H54 (cell line): ENCODE data around the gene EMC8.

ENCODE experiments used
- DNase-seq: peaks from one replicate; pipeline ENCODE4 v3.0.0; 2011; ENCODE audit warnings: low spot score, mixed read lengths; ENCODE audit not compliant: insufficient read length
- FAIRE-seq: peaks from 3 replicates; lab custom pipeline; 2011; peaks lifted over from hg19 to GRCh38; lab: Jason Lieb, UNC
- POLR2A ChIP-seq: IDR thresholded peaks from 2 replicates; pipeline ENCODE4 v1.6.1; 2011; ENCODE audit warnings: low read depth, mild to moderate bottlenecking, low read length

Gene EMC8

DNA sequence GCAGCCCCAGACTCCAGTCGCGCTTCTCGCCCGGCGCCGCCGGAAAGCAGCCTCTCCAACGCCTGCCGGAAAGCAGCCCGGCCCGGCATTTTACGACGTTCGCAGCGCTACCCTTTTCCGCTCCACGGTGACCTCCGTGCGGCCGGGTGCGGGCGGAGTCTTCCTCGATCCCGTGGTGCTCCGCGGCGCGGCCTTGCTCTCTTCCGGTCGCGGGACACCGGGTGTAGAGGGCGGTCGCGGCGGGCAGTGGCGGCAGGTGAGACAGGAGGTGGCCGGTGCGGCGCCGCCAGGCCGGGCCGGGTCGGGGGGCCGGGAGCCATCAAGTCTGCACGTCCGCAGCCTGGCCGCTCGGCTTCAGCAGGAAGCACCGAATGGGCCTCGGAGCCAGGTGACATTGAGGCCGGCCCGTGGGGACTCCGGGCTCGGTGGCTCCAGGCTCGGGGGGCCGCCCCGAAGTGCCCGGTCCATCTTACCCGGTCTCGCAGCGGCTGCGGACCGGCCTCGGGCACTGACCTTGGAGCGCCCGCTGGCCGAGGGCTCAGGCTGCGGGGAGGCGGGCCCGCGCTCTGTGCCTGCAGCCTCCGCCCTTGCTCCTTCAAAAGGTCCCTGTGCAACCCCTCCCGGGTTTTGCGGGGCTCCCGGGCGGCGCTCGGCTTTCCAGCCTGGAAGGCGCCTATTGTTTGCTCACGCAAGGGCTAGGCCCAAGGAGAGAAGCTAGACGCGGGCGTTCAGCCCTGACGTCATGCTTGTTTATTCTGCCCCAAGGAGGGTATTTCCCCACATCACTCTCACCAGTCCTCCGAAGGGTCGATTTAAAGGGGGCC is at the start of gene EMC8, which contains the start of gene COX4I1:
EMC8 (minus strand) TSS at position 48 of the 824 bp plus-strand sequence. CDS start 249 bp downstream, outside the sequence.
COX4I1 (plus strand) TSS at position 199 of the 824 bp plus-strand sequence. CDS start 1,511 bp downstream, outside the sequence.
- no peak for FAIRE-seq
- peak; percentile 89 for TF ChIP-seq POLR2A
- peak; percentile 88 for DNase-seq

DNA sequence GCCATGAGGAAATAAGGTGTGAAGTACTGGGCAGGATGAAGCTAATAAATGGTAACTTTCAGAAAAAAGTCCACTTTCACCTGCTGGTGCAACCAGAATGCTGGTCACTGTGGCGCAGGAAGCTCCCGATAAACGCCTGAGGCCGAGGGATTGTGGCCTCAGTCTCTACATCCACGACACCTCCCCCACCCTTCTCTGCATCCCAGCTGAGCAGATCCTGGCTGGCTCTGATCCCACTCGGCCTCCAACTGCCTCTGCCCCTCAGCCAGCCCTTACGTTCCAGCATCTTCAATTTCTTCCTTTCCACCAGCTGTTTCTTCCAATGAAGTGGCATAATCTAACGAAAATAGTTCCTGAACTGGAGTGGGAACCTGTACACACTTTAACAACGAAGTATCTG is 49.6 kb upstream of the EMC8 start:
- FAIRE-seq (no peak), DNase-seq (no peak)
- no peak for TF ChIP-seq POLR2A

DNA sequence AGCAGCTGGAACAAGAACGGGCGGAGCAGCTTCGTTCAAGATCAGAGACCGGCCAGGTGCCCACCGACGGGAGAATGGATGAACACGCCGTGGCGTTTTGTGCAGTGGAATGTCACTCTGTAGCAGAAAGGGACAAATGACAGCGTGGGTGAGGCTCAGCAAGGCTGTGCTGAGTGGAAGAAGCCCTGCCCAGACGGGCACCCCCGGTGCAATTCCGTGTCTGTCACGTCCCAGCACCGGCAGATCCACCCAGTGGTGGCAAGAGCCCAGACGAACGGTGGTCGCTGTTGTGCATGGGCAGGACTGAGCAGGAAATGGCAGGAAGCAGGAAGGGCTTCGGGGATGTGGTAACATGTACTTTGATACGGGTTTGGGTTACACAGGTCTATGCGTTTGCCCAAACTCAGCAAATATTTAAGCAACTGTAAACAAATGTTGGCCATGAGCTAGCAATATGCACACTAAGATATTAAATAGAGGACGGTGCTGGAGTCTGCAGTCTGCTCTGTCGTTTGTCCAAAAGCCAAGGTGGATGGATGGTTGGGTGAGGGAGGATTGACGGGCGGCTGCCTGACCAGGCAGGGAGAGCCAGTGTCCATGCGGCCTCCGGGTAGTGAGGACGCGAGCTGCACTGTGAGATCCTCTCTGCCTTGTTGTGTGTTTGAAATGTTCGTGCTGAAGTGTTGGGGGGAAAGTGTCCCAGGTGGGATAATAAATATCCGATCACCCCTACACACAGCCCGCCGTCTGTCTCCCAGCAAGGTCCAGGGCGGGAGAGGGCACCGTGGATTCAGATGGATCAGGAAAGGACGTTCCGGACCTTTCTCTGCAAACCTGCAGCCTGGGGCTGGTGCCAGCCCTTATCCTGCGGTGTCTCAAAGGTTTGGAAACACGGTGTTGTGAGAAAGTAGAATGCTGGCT is 48.6 kb upstream of the EMC8 start:
- DNase-seq (no peak), FAIRE-seq (no peak)
- no peak for TF ChIP-seq POLR2A

DNA sequence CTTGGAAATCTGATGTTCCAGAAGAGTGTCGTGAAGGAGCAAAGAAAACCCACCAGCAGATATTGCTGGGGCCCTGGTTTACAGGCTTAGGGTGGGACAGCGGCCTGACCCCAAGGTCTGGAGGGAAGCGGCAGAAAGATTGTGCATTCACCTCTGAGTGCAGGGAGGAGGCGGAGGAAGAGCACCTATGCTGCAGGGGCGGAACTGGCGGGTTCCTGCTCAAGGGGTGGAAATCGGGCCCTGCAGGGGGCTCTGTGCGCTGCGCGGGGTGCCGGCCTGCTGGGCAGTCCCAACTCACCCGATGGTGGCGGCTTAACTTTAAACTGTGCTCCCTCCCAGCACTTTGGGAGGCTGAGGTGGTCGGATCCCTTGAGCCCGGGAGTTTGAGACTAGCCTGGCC is 47.7 kb upstream of the EMC8 start:
- DNase-seq (no peak), FAIRE-seq (no peak)
- TF ChIP-seq POLR2A, result no peak

DNA sequence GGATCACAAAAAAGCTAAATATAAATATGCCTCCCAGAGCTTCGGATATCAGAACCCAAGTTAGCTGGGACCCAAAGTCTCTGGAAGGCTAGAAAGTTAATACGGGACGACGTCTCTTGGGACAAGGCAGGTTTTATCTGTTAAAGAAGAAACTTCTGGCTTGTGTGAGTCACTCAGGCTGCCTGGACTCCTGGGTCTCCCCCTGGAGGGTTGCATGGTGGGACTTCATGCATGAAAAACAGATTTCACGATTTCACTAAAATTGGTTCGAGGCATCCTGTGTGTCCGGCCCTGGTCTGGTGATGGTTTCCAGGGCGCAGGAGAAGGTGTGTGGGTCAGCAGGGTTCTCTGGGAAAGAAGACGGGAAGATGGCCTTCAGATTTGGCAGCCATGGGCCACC is 47.1 kb upstream of the EMC8 start:
- FAIRE-seq (no peak), DNase-seq (no peak)
- TF ChIP-seq POLR2A, result no peak

DNA sequence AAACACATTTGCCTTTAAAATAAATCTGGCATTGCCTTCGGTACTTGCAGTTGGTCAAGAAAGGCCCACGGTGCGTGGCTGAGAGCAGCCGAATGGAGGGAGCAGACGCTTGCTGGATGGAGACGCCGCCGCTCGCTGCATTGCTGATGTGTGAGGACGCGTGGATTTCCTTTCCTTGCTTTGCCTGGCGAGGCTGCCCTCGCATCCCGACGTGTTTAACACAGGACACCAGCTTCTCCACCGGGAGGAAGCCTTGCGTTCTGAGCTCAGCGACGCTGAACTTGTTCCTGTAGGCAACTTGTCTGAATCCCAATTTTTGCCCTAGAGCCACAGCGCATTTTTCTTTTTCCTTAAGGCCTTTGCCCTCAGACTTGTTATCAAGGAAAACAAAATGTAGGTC is 45.9 kb upstream of the EMC8 start:
- TF ChIP-seq POLR2A, result no peak
- DNase-seq, result no peak
- FAIRE-seq, result no peak

DNA sequence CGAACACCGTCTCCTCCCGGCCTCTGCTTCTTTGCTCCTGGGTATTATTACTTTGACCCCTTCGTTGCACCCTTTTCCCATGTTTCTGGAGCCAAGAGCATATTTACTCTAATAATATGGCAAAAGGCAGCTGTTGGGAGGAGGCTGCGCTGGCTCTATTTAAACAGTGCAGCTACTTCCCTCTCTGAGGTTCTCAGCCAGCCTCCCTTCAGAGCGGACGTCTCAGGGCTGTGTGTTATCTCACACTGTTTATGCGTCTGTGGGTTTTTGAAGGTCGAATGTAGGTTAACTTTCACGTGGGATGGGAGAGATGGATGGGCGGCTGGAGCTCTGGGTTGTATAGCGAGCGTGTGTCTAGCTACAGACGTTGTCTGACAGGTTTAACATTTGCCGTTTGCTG is 45.4 kb upstream of the EMC8 start:
- no peak for TF ChIP-seq POLR2A
- DNase-seq (no peak), FAIRE-seq (no peak)

DNA sequence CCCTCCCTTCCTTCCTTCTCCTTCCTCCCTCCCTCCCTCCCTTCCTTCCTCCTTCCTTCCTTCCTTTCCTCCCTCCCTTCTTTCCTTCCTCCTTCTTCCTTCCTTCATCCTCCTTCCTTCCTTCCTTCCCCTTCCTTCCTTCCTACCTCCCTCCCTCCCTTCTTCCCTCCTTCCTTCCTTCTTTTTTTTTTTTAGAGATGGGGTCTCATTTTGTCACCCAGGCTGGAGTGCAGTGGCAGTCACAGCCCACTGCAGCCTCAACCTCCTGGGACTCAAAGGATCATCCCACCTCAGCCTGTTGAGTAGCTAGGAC is 44.8 kb upstream of the EMC8 start:
- DNase-seq, result no peak
- TF ChIP-seq POLR2A, result no peak
- FAIRE-seq, result no peak

DNA sequence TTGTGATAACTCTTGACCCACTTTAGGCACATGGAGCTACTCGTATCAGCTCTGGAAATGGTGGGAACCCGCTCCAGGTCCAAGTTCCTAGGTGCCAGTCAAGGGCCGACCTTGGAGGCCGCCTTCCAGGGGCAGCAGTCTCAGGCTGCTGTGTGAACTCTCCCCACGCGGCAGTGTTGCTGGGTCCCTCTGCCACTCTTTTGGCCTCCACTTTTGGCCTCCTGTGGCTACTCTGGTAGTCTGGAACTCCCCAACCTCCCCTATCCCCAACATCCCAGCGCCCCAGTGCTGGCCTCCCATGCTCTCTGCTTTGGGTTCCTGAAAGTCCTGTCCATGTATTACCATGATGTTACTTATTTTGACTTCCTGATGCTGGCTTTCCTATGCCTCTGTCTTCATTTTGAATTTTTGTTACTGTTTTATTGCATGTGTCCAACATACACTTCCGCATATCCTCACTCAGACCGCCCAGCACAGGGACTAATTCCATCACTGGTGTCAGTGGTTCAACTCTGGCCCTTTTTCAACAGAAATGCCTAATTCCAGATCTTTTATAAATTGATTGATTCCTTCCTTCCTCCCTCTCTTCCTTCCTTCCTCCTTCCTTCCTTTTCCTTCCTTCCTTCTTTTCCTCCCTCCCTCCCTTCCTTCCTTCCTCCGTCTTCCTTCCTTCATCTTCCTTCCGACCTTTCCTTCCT is 44.3 kb upstream of the EMC8 start:
- FAIRE-seq, result no peak
- no peak for TF ChIP-seq POLR2A
- DNase-seq, result no peak

DNA sequence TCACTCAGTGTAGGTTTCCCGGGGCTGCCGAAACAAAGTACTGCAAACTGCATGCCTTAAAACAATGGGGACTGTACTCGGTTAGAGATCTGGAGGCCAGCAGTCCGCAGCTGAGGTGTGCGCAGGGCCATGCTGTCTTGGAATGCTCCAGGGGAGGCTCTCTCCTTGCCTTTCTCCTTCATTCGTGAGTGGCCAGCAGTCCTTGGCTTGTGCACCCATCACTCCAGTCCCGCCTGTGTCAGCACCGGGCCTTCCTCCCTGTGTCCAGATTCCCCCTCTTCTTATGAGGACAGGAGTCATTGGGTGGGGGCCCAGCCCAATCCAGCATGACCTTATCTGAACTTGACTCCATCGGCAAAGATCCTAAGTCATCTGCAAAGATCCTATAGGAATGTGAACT is 43.5 kb upstream of the EMC8 start:
- DNase-seq (no peak), FAIRE-seq (no peak)
- no peak for TF ChIP-seq POLR2A

DNA sequence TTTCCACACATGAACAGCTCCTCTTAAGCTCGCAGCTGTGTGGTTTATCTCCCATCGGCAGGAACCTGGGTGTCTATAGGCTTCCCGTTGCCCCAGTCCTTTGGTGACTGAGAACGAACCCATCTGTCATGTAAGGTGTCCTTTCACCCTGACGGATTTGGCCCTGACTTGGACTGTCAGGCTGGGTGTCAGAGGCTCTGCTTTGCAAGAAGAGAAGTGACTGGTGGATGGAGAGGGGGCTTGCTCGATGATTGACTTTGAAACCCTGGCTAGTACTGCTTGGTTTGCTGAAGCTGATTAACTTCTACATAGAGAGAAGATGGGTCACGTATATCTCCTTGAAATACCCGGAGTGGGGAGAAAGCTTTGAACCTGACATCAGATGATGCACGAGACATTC is 43.1 kb upstream of the EMC8 start:
- no peak for FAIRE-seq
- no peak for DNase-seq
- no peak for TF ChIP-seq POLR2A

DNA sequence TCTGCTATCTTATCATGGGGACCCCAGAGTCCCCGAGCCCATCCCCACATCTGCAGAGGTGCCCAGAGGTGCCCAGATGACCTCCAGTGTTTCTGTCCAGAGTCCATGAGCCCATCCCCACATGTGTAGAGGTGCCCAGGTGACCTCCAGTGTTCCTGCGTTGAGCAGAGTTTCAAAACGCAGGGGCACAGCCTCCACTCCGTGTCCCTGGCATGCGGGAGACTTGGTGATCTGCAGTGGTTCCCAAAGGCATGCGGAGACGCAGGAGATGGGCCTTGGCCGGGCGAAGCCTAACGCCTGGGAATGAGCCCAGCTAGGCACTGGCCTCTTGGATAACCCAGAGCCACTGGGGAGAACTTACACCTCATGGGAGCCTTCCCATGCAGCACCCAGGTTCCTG is 41.5 kb upstream of the EMC8 start:
- TF ChIP-seq POLR2A, result no peak
- FAIRE-seq (no peak), DNase-seq (no peak)

DNA sequence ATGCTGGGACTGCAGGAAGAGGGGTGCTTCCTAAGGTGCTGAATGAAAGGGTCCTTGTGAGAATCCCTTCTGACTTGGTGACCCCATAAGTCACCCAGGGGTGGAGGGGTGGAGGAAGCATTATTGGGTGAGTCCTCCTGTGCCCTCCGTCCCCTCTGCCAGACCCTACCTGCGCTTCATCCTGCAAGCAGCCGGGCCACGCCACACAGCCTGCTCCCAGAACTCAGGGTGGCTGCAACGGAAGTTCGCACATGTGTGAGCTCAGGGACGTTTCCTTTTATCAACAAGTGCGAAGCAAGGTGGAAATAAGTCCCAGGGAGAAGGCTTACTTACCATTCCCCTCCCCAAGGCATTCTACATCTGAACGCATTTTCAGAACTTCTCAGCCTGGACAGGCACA is 41.1 kb upstream of the EMC8 start:
- no peak for TF ChIP-seq POLR2A
- no peak for FAIRE-seq
- no peak for DNase-seq
